Cortex of kidney (tissue), 1 donor: ENCODE results near the gene FILIP1L.
"Not testable (repeated sequence)": the region's sequence is repeated elsewhere in the genome, so short reads cannot be mapped to it uniquely, and the experiment has no call there.

Source experiments
- DNase-seq: peaks from one replicate; lab custom pipeline; 2025; lab: John Stamatoyannopoulos, UW

Gene FILIP1L

GRCh38 chr3:99842826-99843589 is 271.3 kb downstream of the FILIP1L start:
- DNase-seq: no peak

- not testable (repeated sequence) for DNase-seq
These were observed 272.4 kb downstream of the FILIP1L start for GRCh38 chr3:99841949-99842348.

- DNase-seq: no peak
These were observed 274.7 kb downstream of the FILIP1L start for GRCh38 chr3:99839613-99840012.

DNA sequence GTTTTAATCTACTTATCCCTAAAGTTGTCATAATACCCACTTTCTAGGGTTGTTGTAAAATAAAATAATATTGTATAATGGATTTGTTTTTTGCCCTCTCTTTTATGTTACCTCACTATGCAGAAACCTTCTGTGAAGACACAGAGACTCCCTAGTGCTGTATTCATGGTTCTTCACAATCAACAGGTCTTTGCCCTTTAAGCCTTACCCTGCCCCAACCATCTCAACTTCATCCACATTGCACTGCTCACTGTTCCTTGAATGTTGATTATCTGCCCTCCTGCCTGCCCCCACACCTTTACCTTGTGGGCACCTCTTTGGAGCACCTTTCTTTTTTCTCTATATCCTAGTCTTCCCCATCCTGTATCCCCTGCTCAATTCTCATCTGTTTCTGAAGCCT is 275.5 kb downstream of the FILIP1L start:
- no peak for DNase-seq

- no peak for DNase-seq
These were observed 276.6 kb downstream of the FILIP1L start for GRCh38 chr3:99837715-99838114.

- no peak for DNase-seq
These were observed 277.6 kb downstream of the FILIP1L start for GRCh38 chr3:99836681-99837080.

DNA sequence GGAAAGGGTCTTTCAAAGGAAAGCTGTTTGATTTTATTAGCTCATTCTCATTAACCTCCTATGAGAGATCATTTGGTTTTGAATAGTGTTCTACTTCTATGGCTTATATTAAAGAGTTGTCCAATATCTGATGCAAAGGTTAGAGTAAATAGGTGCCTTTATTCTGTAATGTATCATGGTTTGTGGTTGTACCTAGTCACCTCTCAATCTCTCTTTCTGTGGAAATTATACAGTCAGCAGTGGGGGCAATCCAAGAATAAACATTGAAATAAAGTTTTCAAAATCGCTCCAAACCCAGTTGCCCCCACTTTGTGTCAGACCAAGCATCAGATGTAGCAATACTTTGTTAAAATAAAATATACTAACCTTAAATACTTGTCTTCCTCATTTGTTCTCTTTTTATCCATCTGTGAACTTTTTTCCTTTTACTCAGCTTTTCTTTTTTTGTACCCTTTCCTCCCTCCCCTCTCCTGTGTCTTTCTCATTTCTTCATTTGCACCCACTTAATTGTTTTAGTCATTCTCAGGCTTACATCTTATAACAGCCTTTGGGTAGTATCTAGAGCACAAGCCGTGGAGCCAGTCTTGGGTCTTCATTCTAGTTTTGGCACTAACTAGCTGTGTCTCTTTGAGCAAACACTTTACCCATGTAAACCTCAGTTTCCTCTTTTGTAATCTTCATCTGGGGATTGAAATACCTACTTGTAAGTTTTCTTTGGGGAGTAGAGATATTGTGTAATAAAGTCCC is 279.9 kb downstream of the FILIP1L start:
- DNase-seq: no peak

DNA sequence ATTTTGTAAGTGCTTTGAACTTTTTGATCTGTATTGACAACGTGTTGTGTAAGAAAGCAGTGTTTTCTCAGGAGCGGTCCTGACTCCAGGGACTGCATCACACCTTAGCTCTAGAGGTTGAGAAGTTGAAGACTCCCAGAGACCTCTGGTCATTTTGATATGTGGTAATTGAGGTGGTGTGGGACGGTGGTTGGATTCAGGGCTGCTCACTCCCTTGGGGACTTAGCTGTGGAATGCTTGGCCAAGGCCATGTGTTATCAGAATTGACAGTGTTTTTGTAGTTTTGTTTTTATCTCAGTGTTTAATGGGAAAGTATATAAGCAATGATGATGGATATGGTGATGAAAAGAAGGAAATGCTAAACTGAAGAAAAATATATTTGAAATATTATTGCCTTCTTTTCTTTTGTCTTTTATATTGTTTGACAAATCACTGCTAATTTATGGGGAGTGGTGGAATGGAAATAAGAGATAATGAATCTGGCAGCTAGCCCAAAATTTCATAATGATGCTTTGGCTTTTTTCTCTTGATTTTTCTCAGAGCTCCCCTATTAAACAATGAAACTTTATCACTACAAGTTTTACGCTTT is 280.6 kb downstream of the FILIP1L start:
- DNase-seq: no peak

GRCh38 chr3:99829844-99830243 is 284.5 kb downstream of the FILIP1L start:
- no peak for DNase-seq

- no peak for DNase-seq
These were observed 289.2 kb downstream of the FILIP1L start for GRCh38 chr3:99825004-99825640.

DNA sequence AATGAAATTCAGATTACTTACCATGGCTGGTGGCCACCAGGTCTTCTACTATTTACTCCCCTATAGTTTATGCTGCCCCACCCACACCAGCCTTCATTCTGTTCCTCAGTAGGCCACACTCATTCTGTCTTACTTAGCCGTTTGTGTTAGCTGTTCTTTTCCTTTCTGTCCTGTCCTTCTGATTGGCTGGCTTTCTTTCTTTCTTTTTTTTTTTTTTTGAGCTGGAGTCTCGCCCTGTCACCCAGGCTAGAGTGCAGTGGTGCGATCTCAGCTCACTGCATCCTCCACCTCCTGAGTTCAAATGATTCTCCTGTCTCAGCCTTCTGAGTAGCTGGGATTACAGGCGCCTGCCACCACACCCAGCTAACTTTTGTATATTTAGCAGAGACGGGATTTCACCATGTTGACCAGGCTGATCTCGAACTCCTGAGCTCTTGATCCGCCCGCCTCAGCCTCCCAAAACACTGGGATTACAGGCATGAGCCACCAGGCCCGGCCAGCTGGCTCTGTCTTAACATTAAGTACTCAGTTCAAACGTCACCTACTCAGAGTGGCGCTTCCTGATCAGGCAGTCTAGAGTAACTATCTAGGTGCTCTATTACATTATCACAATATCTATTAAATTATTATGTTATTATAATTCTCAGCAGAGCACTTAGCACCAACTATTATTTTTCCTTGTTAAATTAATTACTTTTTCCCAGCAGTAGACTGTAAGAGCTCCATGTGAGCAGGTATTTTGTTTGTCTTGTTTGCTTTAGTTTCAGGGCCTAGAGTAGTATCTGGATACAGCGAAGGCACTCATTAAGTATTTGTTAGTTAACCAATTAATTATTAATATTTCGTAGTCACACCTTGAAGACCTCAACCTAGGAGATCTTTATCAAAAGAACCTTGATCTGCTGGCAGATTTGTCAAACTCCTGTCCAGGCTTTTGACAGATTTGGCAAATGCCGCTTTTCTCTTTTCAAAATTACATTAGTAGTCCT is 290.3 kb downstream of the FILIP1L start:
- no peak for DNase-seq

- DNase-seq: no peak
These were observed 295.5 kb downstream of the FILIP1L start for GRCh38 chr3:99818818-99819217.

DNA sequence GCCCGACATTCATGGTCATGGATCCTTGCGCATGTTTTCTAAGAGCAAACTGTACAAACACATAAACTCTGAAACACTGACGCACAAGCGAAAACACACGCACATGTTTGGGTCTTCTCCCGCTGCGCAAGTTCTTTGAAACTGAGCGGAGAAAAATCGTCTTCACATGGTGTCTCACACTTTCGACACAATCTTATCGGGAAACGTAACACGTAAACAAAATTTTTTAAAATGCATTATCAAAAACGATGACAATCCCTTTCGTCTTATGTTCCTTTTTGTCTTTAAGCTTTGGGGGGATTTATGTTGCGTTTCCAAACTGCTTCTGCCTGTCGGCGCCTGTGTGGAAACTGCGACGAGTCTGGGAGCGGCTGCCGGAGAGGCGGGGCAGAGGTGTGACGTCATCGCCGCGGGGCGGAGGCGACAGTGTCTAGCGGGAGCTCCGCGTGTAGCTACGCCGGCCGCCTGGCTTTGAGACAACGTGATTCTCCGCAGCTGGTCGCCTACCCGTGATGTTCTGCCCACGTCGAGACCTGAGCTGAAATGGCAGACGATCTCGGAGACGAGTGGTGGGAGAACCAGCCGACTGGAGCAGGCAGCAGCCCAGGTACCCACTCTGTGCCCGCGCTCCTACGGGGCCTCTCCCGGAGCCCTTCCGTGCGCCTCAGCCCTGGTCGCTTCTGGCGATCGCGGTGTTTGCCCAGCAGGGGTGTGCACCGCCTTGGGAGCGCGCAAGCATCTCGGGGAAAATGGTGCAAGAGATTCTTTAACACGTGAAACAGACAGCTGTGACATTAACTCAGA is 296.7 kb downstream of the FILIP1L start, which contains the start of gene CMSS1:
Gene CMSS1, plus strand, starts transcription at position 426 of the 804 bp plus-strand sequence.
- DNase-seq: peak; percentile 24

GRCh38 chr3:99817047-99817436 is 297.3 kb downstream of the FILIP1L start:
- DNase-seq: no peak

DNA sequence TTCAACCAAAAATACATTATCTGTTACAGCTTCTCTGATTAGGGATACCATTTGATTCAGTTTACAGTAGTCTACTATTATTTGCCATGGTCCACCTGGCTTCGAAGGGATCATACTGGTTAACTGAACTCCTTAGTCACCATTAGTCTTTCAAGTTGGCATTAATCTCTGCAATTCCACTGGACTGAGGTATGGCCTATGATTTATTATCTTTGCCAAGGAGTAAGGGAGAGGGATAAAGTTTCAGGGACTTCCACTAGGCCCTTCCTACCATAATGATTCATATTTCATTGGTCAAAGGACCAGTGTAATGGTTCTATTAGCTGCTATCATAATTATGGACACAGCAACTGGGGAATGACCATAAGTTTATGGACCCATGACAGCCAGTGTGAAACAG is 303.9 kb downstream of the FILIP1L start:
- no peak for DNase-seq

- no peak for DNase-seq
These were observed 304.7 kb downstream of the FILIP1L start for GRCh38 chr3:99809565-99809964.

- no peak for DNase-seq
These were observed 306.0 kb downstream of the FILIP1L start for GRCh38 chr3:99808163-99808794.

GRCh38 chr3:99805160-99805559 is 309.1 kb downstream of the FILIP1L start:
- no peak for DNase-seq

GRCh38 chr3:99803297-99803696 is 311.0 kb downstream of the FILIP1L start:
- DNase-seq: no peak

- no peak for DNase-seq
These were observed 314.9 kb downstream of the FILIP1L start for GRCh38 chr3:99799422-99799821.
